ENCODE results near the gene GNAT2. TPM values are rescaled to one million over a fixed set of nuclear protein-coding genes. Genes with fewer than 3 reads are reported as not detected.

GNAT2 gene
- total RNA-seq, 2 experiments from 2014 or later, result not detected

DNA sequence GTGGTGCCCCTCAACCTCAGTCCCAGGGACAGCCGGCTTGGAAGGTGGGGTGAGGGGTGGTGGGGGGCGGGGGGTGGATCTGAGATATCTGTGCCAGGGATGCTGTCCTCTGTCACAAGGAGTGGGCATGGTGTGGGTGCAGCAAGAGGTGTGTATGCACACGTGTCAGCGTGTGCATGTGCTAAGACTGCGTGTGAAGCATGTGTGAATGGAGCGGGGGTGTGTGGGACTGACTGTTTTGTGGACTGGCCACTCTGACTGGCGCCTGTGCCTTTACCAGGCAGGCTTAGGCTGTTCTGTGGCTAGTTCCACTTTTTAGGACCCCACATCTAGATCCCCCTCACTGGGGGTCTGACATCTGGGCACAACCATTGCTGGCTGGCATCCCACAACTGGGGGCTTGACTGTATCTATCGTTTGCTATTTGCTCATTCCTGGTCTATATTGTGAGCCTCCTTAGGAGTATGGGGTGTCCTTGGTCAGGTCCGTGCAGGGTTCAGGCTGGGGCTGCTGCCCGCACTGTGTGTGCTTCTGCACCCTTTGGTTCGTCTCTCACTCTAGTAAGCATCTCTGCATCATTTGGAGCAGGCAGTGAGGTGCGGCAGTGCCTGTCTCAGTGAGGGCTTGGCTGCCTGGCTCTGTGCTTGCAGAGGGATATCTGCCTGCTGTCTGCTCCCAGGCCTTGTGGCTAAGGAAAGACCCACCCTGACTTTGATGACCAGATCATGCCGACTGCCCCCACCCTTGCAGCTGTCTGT is 2.1 kb upstream of the GNAT2 start:
- Histone ChIP-seq H3K27me3 (ENCODE audit: control insufficient read depth in 1 of 2, insufficient read depth in 2 of 2, low read length in 2 of 2) (no peaks in the 10 kb centered on the region), H3K9me3 (ENCODE audit: control insufficient read depth in 1 of 2, insufficient read depth in 1 of 2, low read length in 2 of 2) (no peaks in the 10 kb centered on the region), H3K4me3 (ENCODE audit: low read length) (peak overlapping the region; percentile 91), H3K4me1 (ENCODE audit: insufficient read depth, low read length) (peaks cover 73% of the 10 kb centered on the region), H3K36me3 (ENCODE audit: insufficient read depth, low read length) (peaks cover 14% of the 10 kb centered on the region), H3K27ac (ENCODE audit: low read depth in 1 of 2, low read length in 2 of 2) (peak overlapping the region; percentile 53 to 68)
- intact Hi-C loops (cut with DNase I, micrococcal nuclease), result loop anchor here (1.0 to 10.0 kb wide), 7 partner anchors 73 to 407 kb away; partner anchors contain the start of genes ATXN7L2 (in 1 of the 2), CYB561D1 (in 1 of the 2), GNAI3 (in 1 of the 2) and PSMA5 (in 1 of the 2)
- DNase-seq, result peak in 2 of 14 experiments; percentile 42 to 51
- Mint-ChIP-seq H3K27me3 (no peaks in the 10 kb centered on the region), H3K27ac (peak overlapping the region; percentile 89), H3K4me1 (ENCODE audit: low read depth) (peaks cover 80% of the 10 kb centered on the region), H3K4me3 (peak overlapping the region; percentile 99), H3K9me3 (no peaks in the 10 kb centered on the region), H3K36me3 (ENCODE audit: low read depth) (peaks cover 13% of the 10 kb centered on the region)
- TF ChIP-seq, protein P1, sequence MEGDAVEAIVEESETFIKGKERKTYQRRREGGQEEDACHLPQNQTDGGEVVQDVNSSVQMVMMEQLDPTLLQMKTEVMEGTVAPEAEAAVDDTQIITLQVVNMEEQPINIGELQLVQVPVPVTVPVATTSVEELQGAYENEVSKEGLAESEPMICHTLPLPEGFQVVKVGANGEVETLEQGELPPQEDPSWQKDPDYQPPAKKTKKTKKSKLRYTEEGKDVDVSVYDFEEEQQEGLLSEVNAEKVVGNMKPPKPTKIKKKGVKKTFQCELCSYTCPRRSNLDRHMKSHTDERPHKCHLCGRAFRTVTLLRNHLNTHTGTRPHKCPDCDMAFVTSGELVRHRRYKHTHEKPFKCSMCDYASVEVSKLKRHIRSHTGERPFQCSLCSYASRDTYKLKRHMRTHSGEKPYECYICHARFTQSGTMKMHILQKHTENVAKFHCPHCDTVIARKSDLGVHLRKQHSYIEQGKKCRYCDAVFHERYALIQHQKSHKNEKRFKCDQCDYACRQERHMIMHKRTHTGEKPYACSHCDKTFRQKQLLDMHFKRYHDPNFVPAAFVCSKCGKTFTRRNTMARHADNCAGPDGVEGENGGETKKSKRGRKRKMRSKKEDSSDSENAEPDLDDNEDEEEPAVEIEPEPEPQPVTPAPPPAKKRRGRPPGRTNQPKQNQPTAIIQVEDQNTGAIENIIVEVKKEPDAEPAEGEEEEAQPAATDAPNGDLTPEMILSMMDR (IDR thresholded peaks at IDR 0.05), result no peak
- peak; percentile 12 for ATAC-seq (ENCODE audit: poor library complexity)
- POLR2A ChIA-PET, result interaction anchor here (2.7 kb wide), 1 partner anchor 75 kb away, joined by 13 read pairs; no protein-coding TSS in a partner anchor
- CTCF ChIA-PET, result interaction anchor here (1.3 kb wide), 1 partner anchor 75 kb away, joined by 5 read pairs; no protein-coding TSS in a partner anchor

DNA sequence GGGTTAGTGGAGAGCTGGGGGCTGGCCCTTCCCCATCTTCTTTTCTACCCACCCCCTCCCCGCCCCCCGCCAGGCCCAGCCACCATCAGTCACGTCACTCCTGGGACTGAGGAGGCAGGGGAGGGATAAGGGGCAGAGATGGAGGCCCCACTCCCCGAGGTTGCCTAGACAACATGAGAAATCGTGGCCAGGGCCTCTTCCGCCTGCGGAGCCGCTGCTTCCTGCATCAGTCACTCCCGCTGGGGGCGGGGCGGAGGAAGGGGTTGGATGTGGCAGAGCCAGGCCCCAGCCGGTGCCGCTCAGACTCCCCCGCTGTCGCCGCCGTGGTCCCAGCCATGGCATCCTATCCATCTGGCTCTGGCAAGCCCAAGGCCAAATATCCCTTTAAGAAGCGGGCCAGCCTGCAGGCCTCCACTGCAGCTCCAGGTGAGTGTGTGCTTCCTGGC is 1.4 kb upstream of the GNAT2 start:
- Histone ChIP-seq H3K36me3 (ENCODE audit: insufficient read depth, low read length) (peaks cover 7% of the 10 kb centered on the region), H3K4me1 (ENCODE audit: insufficient read depth, low read length) (peaks cover 80% of the 10 kb centered on the region), H3K4me3 (ENCODE audit: low read length) (peak overlapping the region; percentile 91), H3K27me3 (ENCODE audit: control insufficient read depth in 1 of 2, insufficient read depth in 2 of 2, low read length in 2 of 2) (no peaks in the 10 kb centered on the region), H3K9me3 (ENCODE audit: control insufficient read depth in 1 of 2, insufficient read depth in 1 of 2, low read length in 2 of 2) (no peaks in the 10 kb centered on the region), H3K27ac (ENCODE audit: low read depth in 1 of 2, low read length in 2 of 2) (peak overlapping the region; percentile 85 to 95)
- peaks cover 82% of the 10 kb centered on the region for H3K4me1 Mint-ChIP-seq (ENCODE audit: low read depth)
- peak overlapping the region; percentile 89 for H3K27ac Mint-ChIP-seq
- intact Hi-C loops (cut with DNase I, micrococcal nuclease), result loop anchor here (1.0 to 10.0 kb wide), 7 partner anchors 73 to 406 kb away; partner anchors contain the start of genes ATXN7L2 (in 1 of the 2), CYB561D1 (in 1 of the 2), GNAI3 (in 1 of the 2) and PSMA5 (in 1 of the 2)
- DNase-seq (peak; percentile 91 to 99 (median 97)), ATAC-seq (ENCODE audit: poor library complexity) (peak; percentile 86)
- ChIA-PET CTCF (interaction anchor here (1.1 to 2.4 kb wide), 3 partner anchors 19 to 364 kb away, joined by 4 to 10 read pairs (median 5); partner anchors contain the start of gene AHCYL1), POLR2A (interaction anchor here (1.2 to 2.9 kb wide), 5 partner anchors 12 to 195 kb away, joined by 4 to 52 read pairs (median 7); partner anchors contain the start of gene GNAI3)
- H3K36me3 Mint-ChIP-seq (ENCODE audit: low read depth), result peaks cover 6% of the 10 kb centered on the region
- H3K9me3 Mint-ChIP-seq, result no peaks in the 10 kb centered on the region
- TF ChIP-seq, protein P1 (IDR thresholded peaks at IDR 0.05), result no peak
- peak overlapping the region; percentile 99 for H3K4me3 Mint-ChIP-seq
- no peaks in the 10 kb centered on the region for H3K27me3 Mint-ChIP-seq

DNA sequence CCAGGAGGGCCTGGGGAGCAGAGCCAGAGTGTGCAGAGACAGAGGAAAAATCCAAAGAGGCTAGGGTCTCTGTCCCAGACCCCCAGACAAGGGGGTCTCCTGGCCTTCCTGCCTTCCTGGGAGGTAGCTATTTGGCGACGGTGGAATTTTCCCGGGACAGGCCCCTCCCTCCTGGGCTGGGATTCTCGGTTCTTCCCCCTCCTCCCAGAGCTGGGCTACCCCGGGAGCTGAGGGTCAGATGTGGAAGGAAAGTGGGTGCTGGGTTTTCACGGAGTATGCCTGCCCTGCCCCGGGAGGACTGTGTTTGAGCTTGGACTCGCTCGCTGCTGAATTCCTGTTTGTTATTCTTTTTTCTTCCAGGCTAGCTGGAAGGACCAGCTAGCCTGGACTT is 980 bp upstream of the GNAT2 start:
- Mint-ChIP-seq H3K27ac (peak overlapping the region; percentile 89), H3K9me3 (no peaks in the 10 kb centered on the region), H3K4me1 (ENCODE audit: low read depth) (peaks cover 82% of the 10 kb centered on the region), H3K36me3 (ENCODE audit: low read depth) (peaks cover 4% of the 10 kb centered on the region), H3K4me3 (peak overlapping the region; percentile 99), H3K27me3 (no peaks in the 10 kb centered on the region)
- ATAC-seq (ENCODE audit: poor library complexity), result peak; percentile 2
- Histone ChIP-seq H3K36me3 (ENCODE audit: insufficient read depth, low read length) (peaks cover 4% of the 10 kb centered on the region), H3K4me1 (ENCODE audit: insufficient read depth, low read length) (peaks cover 84% of the 10 kb centered on the region), H3K27ac (ENCODE audit: low read depth in 1 of 2, low read length in 2 of 2) (peak overlapping the region; percentile 85 to 95), H3K4me3 (ENCODE audit: low read length) (peak overlapping the region; percentile 91), H3K27me3 (ENCODE audit: control insufficient read depth in 1 of 2, insufficient read depth in 2 of 2, low read length in 2 of 2) (no peaks in the 10 kb centered on the region), H3K9me3 (ENCODE audit: control insufficient read depth in 1 of 2, insufficient read depth in 1 of 2, low read length in 2 of 2) (no peaks in the 10 kb centered on the region)
- intact Hi-C loops (cut with DNase I, micrococcal nuclease), result loop anchor here (5.0 to 10.0 kb wide), 5 partner anchors 128 to 406 kb away; partner anchors contain the start of genes ATXN7L2 (in 1 of the 2), CYB561D1 (in 1 of the 2), PSMA5 (in 1 of the 2) and PSRC1 (in 1 of the 2)
- ChIA-PET CTCF (interaction anchor here (1.1 to 2.4 kb wide), 3 partner anchors 20 to 364 kb away, joined by 4 to 10 read pairs (median 5); partner anchors contain the start of gene AHCYL1), POLR2A (interaction anchor here (0.7 to 2.9 kb wide), 8 partner anchors 12 to 364 kb away, joined by 3 to 52 read pairs (median 6); partner anchors contain the start of genes AHCYL1, GNAI3 and GSTM1)
- TF ChIP-seq, protein P1 (IDR thresholded peaks at IDR 0.05), result no peak
- DNase-seq, result peak in 1 of 14 experiments; percentile 17
